ENCODE data around the gene OR5W2.

DNA sequence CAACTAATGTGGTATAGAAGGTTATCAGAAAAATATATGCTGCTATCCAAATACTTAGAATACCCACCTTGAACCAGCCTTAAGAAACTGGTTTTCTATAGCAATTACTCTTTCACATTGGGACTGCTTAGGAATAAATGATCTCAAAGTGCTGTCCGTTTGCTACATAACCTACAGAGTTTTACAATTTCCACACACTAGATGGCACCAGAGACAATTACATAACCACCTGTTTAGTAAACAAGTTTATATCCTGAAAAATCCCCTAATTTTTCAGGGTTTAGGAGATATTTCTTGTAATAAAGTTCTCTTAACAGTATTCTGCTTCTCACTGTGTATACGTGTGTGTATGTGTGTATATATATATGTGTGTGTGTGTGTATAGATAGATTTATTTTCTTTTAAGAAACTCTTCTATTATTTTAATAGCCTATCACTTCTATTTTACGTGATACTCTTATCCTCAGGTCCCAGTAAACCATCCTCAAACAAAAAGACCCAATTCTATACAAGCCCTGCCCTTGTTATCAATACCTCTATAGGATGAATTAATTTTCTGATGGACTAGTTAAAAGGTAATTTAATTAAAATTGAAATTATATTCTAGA is 28.5 kb upstream of the OR5W2 start:
- TF ChIP-seq, protein P1, sequence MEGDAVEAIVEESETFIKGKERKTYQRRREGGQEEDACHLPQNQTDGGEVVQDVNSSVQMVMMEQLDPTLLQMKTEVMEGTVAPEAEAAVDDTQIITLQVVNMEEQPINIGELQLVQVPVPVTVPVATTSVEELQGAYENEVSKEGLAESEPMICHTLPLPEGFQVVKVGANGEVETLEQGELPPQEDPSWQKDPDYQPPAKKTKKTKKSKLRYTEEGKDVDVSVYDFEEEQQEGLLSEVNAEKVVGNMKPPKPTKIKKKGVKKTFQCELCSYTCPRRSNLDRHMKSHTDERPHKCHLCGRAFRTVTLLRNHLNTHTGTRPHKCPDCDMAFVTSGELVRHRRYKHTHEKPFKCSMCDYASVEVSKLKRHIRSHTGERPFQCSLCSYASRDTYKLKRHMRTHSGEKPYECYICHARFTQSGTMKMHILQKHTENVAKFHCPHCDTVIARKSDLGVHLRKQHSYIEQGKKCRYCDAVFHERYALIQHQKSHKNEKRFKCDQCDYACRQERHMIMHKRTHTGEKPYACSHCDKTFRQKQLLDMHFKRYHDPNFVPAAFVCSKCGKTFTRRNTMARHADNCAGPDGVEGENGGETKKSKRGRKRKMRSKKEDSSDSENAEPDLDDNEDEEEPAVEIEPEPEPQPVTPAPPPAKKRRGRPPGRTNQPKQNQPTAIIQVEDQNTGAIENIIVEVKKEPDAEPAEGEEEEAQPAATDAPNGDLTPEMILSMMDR (IDR thresholded peaks at IDR 0.05 in 2 of 3, conservative IDR thresholded peaks at IDR 0.05 in 1 of 3; ENCODE audit: control insufficient read depth in 2 of 3, extremely low read depth in 1 of 3, insufficient read depth in 1 of 3, low read depth in 3 of 3, low read length in 3 of 3), result peak; percentile 37 to 61 (median 38); a peak in 4 of 6 replicates
- TF ChIP-seq MYC (IDR thresholded peaks at IDR 0.05; ENCODE audit: insufficient read depth, insufficient read length, insufficient replicate concordance, low read length, severe bottlenecking) (no peak), ZBED1 (IDR thresholded peaks at IDR 0.05; ENCODE audit: borderline replicate concordance) (no peak), KAT2A (conservative IDR thresholded peaks at IDR 0.05; ENCODE audit: control insufficient read depth, low read depth, low read length) (no peak), ZZZ3 (IDR thresholded peaks at IDR 0.05; ENCODE audit: control insufficient read depth, insufficient read length, low read depth) (no peak), KDM1A (IDR thresholded peaks at IDR 0.05; ENCODE audit: borderline replicate concordance) (no peak), POLR2A (IDR thresholded peaks at IDR 0.05; ENCODE audit: low read depth, low read length) (no peak)
- TF ChIP-seq, protein P2, sequence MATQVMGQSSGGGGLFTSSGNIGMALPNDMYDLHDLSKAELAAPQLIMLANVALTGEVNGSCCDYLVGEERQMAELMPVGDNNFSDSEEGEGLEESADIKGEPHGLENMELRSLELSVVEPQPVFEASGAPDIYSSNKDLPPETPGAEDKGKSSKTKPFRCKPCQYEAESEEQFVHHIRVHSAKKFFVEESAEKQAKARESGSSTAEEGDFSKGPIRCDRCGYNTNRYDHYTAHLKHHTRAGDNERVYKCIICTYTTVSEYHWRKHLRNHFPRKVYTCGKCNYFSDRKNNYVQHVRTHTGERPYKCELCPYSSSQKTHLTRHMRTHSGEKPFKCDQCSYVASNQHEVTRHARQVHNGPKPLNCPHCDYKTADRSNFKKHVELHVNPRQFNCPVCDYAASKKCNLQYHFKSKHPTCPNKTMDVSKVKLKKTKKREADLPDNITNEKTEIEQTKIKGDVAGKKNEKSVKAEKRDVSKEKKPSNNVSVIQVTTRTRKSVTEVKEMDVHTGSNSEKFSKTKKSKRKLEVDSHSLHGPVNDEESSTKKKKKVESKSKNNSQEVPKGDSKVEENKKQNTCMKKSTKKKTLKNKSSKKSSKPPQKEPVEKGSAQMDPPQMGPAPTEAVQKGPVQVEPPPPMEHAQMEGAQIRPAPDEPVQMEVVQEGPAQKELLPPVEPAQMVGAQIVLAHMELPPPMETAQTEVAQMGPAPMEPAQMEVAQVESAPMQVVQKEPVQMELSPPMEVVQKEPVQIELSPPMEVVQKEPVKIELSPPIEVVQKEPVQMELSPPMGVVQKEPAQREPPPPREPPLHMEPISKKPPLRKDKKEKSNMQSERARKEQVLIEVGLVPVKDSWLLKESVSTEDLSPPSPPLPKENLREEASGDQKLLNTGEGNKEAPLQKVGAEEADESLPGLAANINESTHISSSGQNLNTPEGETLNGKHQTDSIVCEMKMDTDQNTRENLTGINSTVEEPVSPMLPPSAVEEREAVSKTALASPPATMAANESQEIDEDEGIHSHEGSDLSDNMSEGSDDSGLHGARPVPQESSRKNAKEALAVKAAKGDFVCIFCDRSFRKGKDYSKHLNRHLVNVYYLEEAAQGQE (IDR thresholded peaks at IDR 0.05; ENCODE audit: low read depth, low read length), result no peak

Data from GM12878 (cell line).